ENCODE results near the gene LOXL3.

GRCh38 chr2:74584088-74584645, 30.4 kb upstream of the LOXL3 start:
- TF ChIP-seq CTCF (IDR thresholded peaks at IDR 0.05) (no peak), POLR2A (IDR thresholded peaks at IDR 0.05) (no peak)

Measured in prostate gland (tissue), 2 donors.